Peyer's patch (tissue), 4 donors: ENCODE measurements around the gene CALCOCO1.

Experiments used
- CTCF ChIP-seq, 6 experiments: fragments of 450-650 bp in 4 of 6; fragments of 200-600 bp in 2 of 6; sonication (generic) in 1 of 6; IDR thresholded peaks; one replicate each; pipeline ENCODE4 v1.5.1; 2017 to 2019; ENCODE audit warnings: antibody characterized with exemption in 6 of 6, mild to moderate bottlenecking in 3 of 6, moderate library complexity in 1 of 6
- POLR2A ChIP-seq, 2 donors: fragments of 450-650 bp; IDR thresholded peaks; one replicate each; pipeline ENCODE4 v1.5.1; 2017; ENCODE audit warnings: antibody characterized with exemption in 2 of 2, mild to moderate bottlenecking in 2 of 2, moderate library complexity in 2 of 2

- no peak for TF ChIP-seq CTCF (IDR thresholded peaks at IDR 0.05)
- no peak for TF ChIP-seq POLR2A (IDR thresholded peaks at IDR 0.05)
Observed at GRCh38 chr12:53676656-53677015, 50.6 kb downstream of the CALCOCO1 start.
